Measurements from ENCODE around the gene PXDN.
"Not testable (repeated sequence)": the region's sequence is repeated elsewhere in the genome, so short reads cannot be mapped to it uniquely, and the experiment has no call there.

The PXDN gene

GRCh38 chr2:1727796-1728474, 16.4 kb downstream of the PXDN start:
- TF ChIP-seq MAX (IDR thresholded peaks at IDR 0.05; ENCODE audit: low read depth, low read length) (no peak), CTCF (IDR thresholded peaks at IDR 0.05; ENCODE audit: low read depth, low read length) (no peak), POLR2A (IDR thresholded peaks at IDR 0.05; ENCODE audit: extremely low read depth, insufficient read length) (no peak), MYC (IDR thresholded peaks at IDR 0.05; ENCODE audit: low read depth, low read length) (no peak)

GRCh38 chr2:1727101-1727771, 17.1 kb downstream of the PXDN start:
- DNase-seq (ENCODE audit: low read depth), result no peak
- no peak for TF ChIP-seq MYC (IDR thresholded peaks at IDR 0.05; ENCODE audit: low read depth, low read length)
- no peak for TF ChIP-seq POLR2A (IDR thresholded peaks at IDR 0.05; ENCODE audit: extremely low read depth, insufficient read length)
- no peak for TF ChIP-seq CTCF (IDR thresholded peaks at IDR 0.05; ENCODE audit: low read depth, low read length)
- no peak for TF ChIP-seq MAX (IDR thresholded peaks at IDR 0.05; ENCODE audit: low read depth, low read length)
- no peak overlapping the region for H3K4me3 ChIP-seq (ENCODE audit: low read depth, low read length)

More at GRCh38 chr2:1727796-1728474, 16.4 kb downstream of the PXDN start:
- no peak overlapping the region for H3K4me3 ChIP-seq (ENCODE audit: low read depth, low read length)
- no peak for DNase-seq (ENCODE audit: low read depth)

- DNase-seq (ENCODE audit: low read depth), result no peak
- H3K4me3 ChIP-seq (ENCODE audit: low read depth, low read length), result no peak overlapping the region
- TF ChIP-seq CTCF (IDR thresholded peaks at IDR 0.05; ENCODE audit: low read depth, low read length), result no peak
- TF ChIP-seq MAX (IDR thresholded peaks at IDR 0.05; ENCODE audit: low read depth, low read length), result no peak
- TF ChIP-seq POLR2A (IDR thresholded peaks at IDR 0.05; ENCODE audit: extremely low read depth, insufficient read length), result no peak
- TF ChIP-seq MYC (IDR thresholded peaks at IDR 0.05; ENCODE audit: low read depth, low read length), result no peak
These were observed 17.8 kb downstream of the PXDN start for GRCh38 chr2:1726558-1726957.

- H3K4me3 ChIP-seq (ENCODE audit: low read depth, low read length), result not testable (repeated sequence)
- peak; percentile 60 for DNase-seq (ENCODE audit: low read depth)
These were observed 20.0 kb downstream of the PXDN start for GRCh38 chr2:1724351-1724750.

GRCh38 chr2:1723397-1724042, 20.8 kb downstream of the PXDN start:
- DNase-seq (ENCODE audit: low read depth), result no peak
- no peak overlapping the region for H3K4me3 ChIP-seq (ENCODE audit: low read depth, low read length)
- TF ChIP-seq CTCF (IDR thresholded peaks at IDR 0.05; ENCODE audit: low read depth, low read length), result no peak
- TF ChIP-seq MAX (IDR thresholded peaks at IDR 0.05; ENCODE audit: low read depth, low read length), result no peak
- TF ChIP-seq MYC (IDR thresholded peaks at IDR 0.05; ENCODE audit: low read depth, low read length), result no peak
- TF ChIP-seq POLR2A (IDR thresholded peaks at IDR 0.05; ENCODE audit: extremely low read depth, insufficient read length), result no peak

GRCh38 chr2:1722692-1723091, 21.6 kb downstream of the PXDN start:
- TF ChIP-seq POLR2A (IDR thresholded peaks at IDR 0.05; ENCODE audit: extremely low read depth, insufficient read length), result no peak
- no peak for TF ChIP-seq MAX (IDR thresholded peaks at IDR 0.05; ENCODE audit: low read depth, low read length)
- TF ChIP-seq CTCF (IDR thresholded peaks at IDR 0.05; ENCODE audit: low read depth, low read length), result no peak
- TF ChIP-seq MYC (IDR thresholded peaks at IDR 0.05; ENCODE audit: low read depth, low read length), result no peak
- no peak for DNase-seq (ENCODE audit: low read depth)
- H3K4me3 ChIP-seq (ENCODE audit: low read depth, low read length), result no peak overlapping the region
